ENCODE data around the gene MPV17L2. TPM values are rescaled to one million over a fixed set of nuclear protein-coding genes. Genes with fewer than 3 reads are reported as not detected.

The MPV17L2 gene
- total and polyA plus RNA-seq, 2 experiments from 2014 or later = 38.7 to 81.3 TPM

DNA sequence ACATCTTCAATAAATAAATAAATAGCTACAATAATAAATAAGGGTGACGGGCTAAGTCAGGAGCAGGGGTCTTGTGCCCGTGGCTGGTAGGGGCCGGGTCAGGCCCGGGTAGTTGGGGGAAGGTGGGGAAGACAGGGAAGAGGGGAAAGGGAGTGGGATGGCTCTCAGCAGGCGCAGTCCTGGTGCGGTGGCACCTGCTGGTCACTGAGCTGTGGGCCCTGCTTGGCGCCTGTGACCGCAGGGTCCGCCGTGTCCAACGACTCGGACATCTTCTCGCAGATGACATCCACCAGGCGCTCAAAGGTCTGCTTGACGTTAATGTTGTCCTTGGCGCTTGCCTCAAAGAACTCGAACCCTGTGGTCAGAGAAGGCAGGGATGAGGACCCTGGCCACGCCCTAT lies 4.3 kb downstream of the MPV17L2 start:
- H3K9me2 ChIP-seq (ENCODE audit: insufficient read depth) = no peaks in the 10 kb centered on the region
- no peak for TF ChIP-seq ZNF114 (CRISPR knock-in tag; IDR thresholded peaks at IDR 0.05)
- no peak for TF ChIP-seq EZH2phosphoT487 (IDR thresholded peaks at IDR 0.05; ENCODE audit: unreplicated experiment)
- TF ChIP-seq JUNB (IDR thresholded peaks at IDR 0.05; ENCODE audit: unreplicated experiment) = no peak
- TF ChIP-seq, protein P1, sequence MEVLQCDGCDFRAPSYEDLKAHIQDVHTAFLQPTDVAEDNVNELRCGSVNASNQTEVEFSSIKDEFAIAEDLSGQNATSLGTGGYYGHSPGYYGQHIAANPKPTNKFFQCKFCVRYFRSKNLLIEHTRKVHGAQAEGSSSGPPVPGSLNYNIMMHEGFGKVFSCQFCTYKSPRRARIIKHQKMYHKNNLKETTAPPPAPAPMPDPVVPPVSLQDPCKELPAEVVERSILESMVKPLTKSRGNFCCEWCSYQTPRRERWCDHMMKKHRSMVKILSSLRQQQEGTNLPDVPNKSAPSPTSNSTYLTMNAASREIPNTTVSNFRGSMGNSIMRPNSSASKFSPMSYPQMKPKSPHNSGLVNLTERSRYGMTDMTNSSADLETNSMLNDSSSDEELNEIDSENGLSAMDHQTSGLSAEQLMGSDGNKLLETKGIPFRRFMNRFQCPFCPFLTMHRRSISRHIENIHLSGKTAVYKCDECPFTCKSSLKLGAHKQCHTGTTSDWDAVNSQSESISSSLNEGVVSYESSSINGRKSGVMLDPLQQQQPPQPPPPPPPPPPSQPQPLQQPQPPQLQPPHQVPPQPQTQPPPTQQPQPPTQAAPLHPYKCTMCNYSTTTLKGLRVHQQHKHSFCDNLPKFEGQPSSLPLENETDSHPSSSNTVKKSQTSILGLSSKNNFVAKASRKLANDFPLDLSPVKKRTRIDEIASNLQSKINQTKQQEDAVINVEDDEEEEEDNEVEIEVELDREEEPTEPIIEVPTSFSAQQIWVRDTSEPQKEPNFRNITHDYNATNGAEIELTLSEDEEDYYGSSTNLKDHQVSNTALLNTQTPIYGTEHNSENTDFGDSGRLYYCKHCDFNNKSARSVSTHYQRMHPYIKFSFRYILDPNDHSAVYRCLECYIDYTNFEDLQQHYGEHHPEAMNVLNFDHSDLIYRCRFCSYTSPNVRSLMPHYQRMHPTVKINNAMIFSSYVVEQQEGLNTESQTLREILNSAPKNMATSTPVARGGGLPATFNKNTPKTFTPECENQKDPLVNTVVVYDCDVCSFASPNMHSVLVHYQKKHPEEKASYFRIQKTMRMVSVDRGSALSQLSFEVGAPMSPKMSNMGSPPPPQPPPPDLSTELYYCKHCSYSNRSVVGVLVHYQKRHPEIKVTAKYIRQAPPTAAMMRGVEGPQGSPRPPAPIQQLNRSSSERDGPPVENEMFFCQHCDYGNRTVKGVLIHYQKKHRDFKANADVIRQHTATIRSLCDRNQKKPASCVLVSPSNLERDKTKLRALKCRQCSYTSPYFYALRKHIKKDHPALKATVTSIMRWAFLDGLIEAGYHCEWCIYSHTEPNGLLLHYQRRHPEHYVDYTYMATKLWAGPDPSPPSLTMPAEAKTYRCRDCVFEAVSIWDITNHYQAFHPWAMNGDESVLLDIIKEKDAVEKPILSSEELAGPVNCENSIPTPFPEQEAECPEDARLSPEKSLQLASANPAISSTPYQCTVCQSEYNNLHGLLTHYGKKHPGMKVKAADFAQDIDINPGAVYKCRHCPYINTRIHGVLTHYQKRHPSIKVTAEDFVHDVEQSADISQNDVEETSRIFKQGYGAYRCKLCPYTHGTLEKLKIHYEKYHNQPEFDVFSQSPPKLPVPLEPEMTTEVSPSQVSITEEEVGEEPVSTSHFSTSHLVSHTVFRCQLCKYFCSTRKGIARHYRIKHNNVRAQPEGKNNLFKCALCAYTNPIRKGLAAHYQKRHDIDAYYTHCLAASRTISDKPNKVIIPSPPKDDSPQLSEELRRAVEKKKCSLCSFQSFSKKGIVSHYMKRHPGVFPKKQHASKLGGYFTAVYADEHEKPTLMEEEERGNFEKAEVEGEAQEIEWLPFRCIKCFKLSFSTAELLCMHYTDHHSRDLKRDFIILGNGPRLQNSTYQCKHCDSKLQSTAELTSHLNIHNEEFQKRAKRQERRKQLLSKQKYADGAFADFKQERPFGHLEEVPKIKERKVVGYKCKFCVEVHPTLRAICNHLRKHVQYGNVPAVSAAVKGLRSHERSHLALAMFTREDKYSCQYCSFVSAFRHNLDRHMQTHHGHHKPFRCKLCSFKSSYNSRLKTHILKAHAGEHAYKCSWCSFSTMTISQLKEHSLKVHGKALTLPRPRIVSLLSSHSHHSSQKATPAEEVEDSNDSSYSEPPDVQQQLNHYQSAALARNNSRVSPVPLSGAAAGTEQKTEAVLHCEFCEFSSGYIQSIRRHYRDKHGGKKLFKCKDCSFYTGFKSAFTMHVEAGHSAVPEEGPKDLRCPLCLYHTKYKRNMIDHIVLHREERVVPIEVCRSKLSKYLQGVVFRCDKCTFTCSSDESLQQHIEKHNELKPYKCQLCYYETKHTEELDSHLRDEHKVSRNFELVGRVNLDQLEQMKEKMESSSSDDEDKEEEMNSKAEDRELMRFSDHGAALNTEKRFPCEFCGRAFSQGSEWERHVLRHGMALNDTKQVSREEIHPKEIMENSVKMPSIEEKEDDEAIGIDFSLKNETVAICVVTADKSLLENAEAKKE (CRISPR knock-in tag; IDR thresholded peaks at IDR 0.05) = no peak
- H3K27me3 ChIP-seq (ENCODE audit: insufficient read depth) = no peaks in the 10 kb centered on the region
- H3F3A ChIP-seq (replicated peaks; ENCODE audit: low read depth) = peaks cover 20% of the 10 kb centered on the region; the same call in 1 of the 2 replicates
- Mint-ChIP-seq H3K4me3 (no peak overlapping the region), H3K36me3 (ENCODE audit: low read depth) (peaks cover 42% of the 10 kb centered on the region), H3K4me1 (peaks cover 13% of the 10 kb centered on the region; the same call in 2 of the 3 replicates), H3K27me3 (ENCODE audit: insufficient read depth, low read depth, poor library complexity) (peaks cover 22% of the 10 kb centered on the region), H3K9me3 (peaks cover 4% of the 10 kb centered on the region; the same call in 1 of the 3 replicates), H3K27ac (no peak overlapping the region)
- DNase-seq (ENCODE audit: low spot score) (no peak), ATAC-seq (no peak)
- H3K4me2 ChIP-seq = no peak overlapping the region
- H3K79me2 ChIP-seq (replicated peaks; ENCODE audit: insufficient read depth) = peaks cover 12% of the 10 kb centered on the region
- peaks cover 11% of the 10 kb centered on the region; the same call in 1 of the 2 replicates for H3K36me3 ChIP-seq (ENCODE audit: insufficient read depth)
- no peak overlapping the region for H3K4me3 ChIP-seq
- no peak overlapping the region for H3K27ac ChIP-seq (ENCODE audit: low read depth)
- peaks cover 19% of the 10 kb centered on the region for H4K20me1 ChIP-seq (replicated peaks; ENCODE audit: insufficient read depth)
- H3K4me1 ChIP-seq (ENCODE audit: insufficient read depth) = peaks cover 8% of the 10 kb centered on the region; the same call in 1 of the 2 replicates
- no peak overlapping the region for H2AFZ ChIP-seq

DNA sequence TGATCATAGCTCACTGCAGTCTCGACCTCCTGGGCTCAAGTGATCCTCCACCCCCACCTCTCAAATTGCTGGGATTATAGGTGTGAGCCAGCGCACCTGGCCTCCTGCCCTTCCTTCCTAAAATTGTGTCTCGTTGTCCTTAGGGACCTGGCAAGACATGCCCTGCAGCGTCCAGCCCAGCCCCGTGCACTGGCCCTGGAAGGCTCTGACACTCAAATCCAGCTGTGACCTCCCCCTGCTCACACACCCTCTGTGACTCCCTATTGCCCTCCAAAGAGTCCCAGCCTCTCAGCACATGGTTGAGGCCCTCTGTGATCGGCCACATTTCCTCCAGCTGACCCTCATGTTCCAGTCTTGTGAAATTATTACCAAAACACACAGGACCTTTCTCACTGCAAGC lies 4.9 kb downstream of the MPV17L2 start:
- Mint-ChIP-seq H3K27ac (no peak overlapping the region; the same call in 1 of the 2 replicates), H3K4me1 (peaks cover 16% of the 10 kb centered on the region; the same call in 2 of the 3 replicates), H3K4me3 (no peak overlapping the region), H3K36me3 (ENCODE audit: low read depth) (peaks cover 45% of the 10 kb centered on the region), H3K9me3 (peaks cover under 1% of the 10 kb centered on the region; the same call in 1 of the 3 replicates), H3K27me3 (ENCODE audit: insufficient read depth, low read depth, poor library complexity) (peaks cover 16% of the 10 kb centered on the region)
- TF ChIP-seq EZH2phosphoT487 (IDR thresholded peaks at IDR 0.05; ENCODE audit: unreplicated experiment) (no peak), JUNB (IDR thresholded peaks at IDR 0.05; ENCODE audit: unreplicated experiment) (no peak)
- TF ChIP-seq, protein P1 (CRISPR knock-in tag; IDR thresholded peaks at IDR 0.05) = no peak
- peaks cover 19% of the 10 kb centered on the region for H4K20me1 ChIP-seq (replicated peaks; ENCODE audit: insufficient read depth)
- H2AFZ ChIP-seq = no peak overlapping the region
- H3K9me2 ChIP-seq (ENCODE audit: insufficient read depth) = no peaks in the 10 kb centered on the region
- H3K36me3 ChIP-seq (ENCODE audit: insufficient read depth) = peaks cover 11% of the 10 kb centered on the region; the same call in 1 of the 2 replicates
- no peak overlapping the region for H3K4me3 ChIP-seq
- no peak overlapping the region for H3K27ac ChIP-seq (ENCODE audit: low read depth)
- no peaks in the 10 kb centered on the region for H3K27me3 ChIP-seq (ENCODE audit: insufficient read depth)
- no peak overlapping the region for H3K4me2 ChIP-seq
- peaks cover 12% of the 10 kb centered on the region for H3K79me2 ChIP-seq (replicated peaks; ENCODE audit: insufficient read depth)
- H3K4me1 ChIP-seq (ENCODE audit: insufficient read depth) = peaks cover 8% of the 10 kb centered on the region; the same call in 1 of the 2 replicates
- DNase-seq (ENCODE audit: low spot score) (no peak), ATAC-seq (no peak)
- peaks cover 23% of the 10 kb centered on the region; the same call in 1 of the 2 replicates for H3F3A ChIP-seq (replicated peaks; ENCODE audit: low read depth)

All from GM23338 (cell line).